HG03521 (cell line): ENCODE data around the gene NTN4.
"Not testable (repeated sequence)": the region's sequence is repeated elsewhere in the genome, so short reads cannot be mapped to it uniquely, and the experiment has no call there.

ENCODE experiments used
- ATAC-seq: cut with Tn5 transposase; IDR thresholded peaks from one replicate; pipeline ENCODE4 v1.9.1; 2021; ENCODE audit warnings: mild to moderate bottlenecking, moderate library complexity; ENCODE audit not compliant: unreplicated experiment

The NTN4 gene

GRCh38 chr12:95796982-95797289 lies 6.4 kb upstream of the NTN4 start:
- ATAC-seq, result no peak

- no peak for ATAC-seq
Measured at GRCh38 chr12:95796225-95796981, 5.8 kb upstream of the NTN4 start.

GRCh38 chr12:95790917-95791849 lies 619 bp upstream of the NTN4 start:
- ATAC-seq, result no peak

GRCh38 chr12:95789126-95790032 lies 1.2 kb downstream of the NTN4 start:
- no peak for ATAC-seq

- ATAC-seq, result no peak
Measured at GRCh38 chr12:95788637-95789036, 1.9 kb downstream of the NTN4 start.

- ATAC-seq, result no peak
Measured at GRCh38 chr12:95787274-95787818, 3.2 kb downstream of the NTN4 start.

- no peak for ATAC-seq
Measured at GRCh38 chr12:95784915-95785314, 5.6 kb downstream of the NTN4 start.

- no peak for ATAC-seq
Measured at GRCh38 chr12:95784286-95784685, 6.3 kb downstream of the NTN4 start.

- ATAC-seq, result not testable (repeated sequence)
Measured at GRCh38 chr12:95775466-95775865, 15.1 kb downstream of the NTN4 start.

- ATAC-seq, result no peak
Measured at GRCh38 chr12:95774311-95775045, 16.1 kb downstream of the NTN4 start.

GRCh38 chr12:95773320-95773719 lies 17.2 kb downstream of the NTN4 start:
- no peak for ATAC-seq

- ATAC-seq, result no peak
Measured at GRCh38 chr12:95767703-95768102, 22.9 kb downstream of the NTN4 start.

GRCh38 chr12:95766356-95767019 lies 24.1 kb downstream of the NTN4 start:
- ATAC-seq, result no peak

GRCh38 chr12:95764848-95765247 lies 25.7 kb downstream of the NTN4 start:
- ATAC-seq, result no peak

GRCh38 chr12:95763809-95764253 lies 26.7 kb downstream of the NTN4 start:
- ATAC-seq, result no peak

GRCh38 chr12:95762123-95762785 lies 28.3 kb downstream of the NTN4 start:
- no peak for ATAC-seq

- ATAC-seq, result no peak
Measured at GRCh38 chr12:95760371-95760770, 30.2 kb downstream of the NTN4 start.

GRCh38 chr12:95759718-95760117 lies 30.8 kb downstream of the NTN4 start:
- no peak for ATAC-seq

GRCh38 chr12:95759039-95759438 lies 31.5 kb downstream of the NTN4 start:
- no peak for ATAC-seq
